Epidermal melanocyte (primary cell): ENCODE measurements around the gene CLIP3.
"Not testable (repeated sequence)": the region's sequence is repeated elsewhere in the genome, so short reads cannot be mapped to it uniquely, and the experiment has no call there.

Source experiments
- DNase-seq: peaks from one replicate; pipeline ENCODE4 v3.0.0; 2011; ENCODE audit warnings: low spot score; ENCODE audit not compliant: insufficient read length

CLIP3 gene

GRCh38 chr19:36049080-36049698, 16.5 kb upstream of the CLIP3 start:
- no peak for DNase-seq

GRCh38 chr19:36047835-36048234, 15.2 kb upstream of the CLIP3 start:
- no peak for DNase-seq

- no peak for DNase-seq
These were observed 13.9 kb upstream of the CLIP3 start for GRCh38 chr19:36046443-36047050.

- DNase-seq: no peak
These were observed 11.3 kb upstream of the CLIP3 start for GRCh38 chr19:36043952-36044351.

GRCh38 chr19:36041831-36042230, 9.2 kb upstream of the CLIP3 start:
- DNase-seq: no peak

- DNase-seq: not testable (repeated sequence)
These were observed 8.4 kb upstream of the CLIP3 start for GRCh38 chr19:36041092-36041491.

GRCh38 chr19:36040495-36040894, 7.8 kb upstream of the CLIP3 start:
- DNase-seq: no peak

- no peak for DNase-seq
These were observed 1.4 kb downstream of the CLIP3 start for GRCh38 chr19:36031308-36031707.

- DNase-seq: no peak
These were observed 2.2 kb downstream of the CLIP3 start for GRCh38 chr19:36030264-36031148.

GRCh38 chr19:36028313-36029041, 4.2 kb downstream of the CLIP3 start:
- DNase-seq: no peak

- no peak for DNase-seq
These were observed 5.0 kb downstream of the CLIP3 start for GRCh38 chr19:36027696-36028095.

GRCh38 chr19:36026091-36026876, 6.4 kb downstream of the CLIP3 start:
- DNase-seq: no peak

- DNase-seq: no peak
These were observed 7.1 kb downstream of the CLIP3 start for GRCh38 chr19:36025541-36025940.

GRCh38 chr19:36023432-36023831, 9.2 kb downstream of the CLIP3 start:
- DNase-seq: no peak

- DNase-seq: no peak
These were observed 13.5 kb downstream of the CLIP3 start for GRCh38 chr19:36019061-36019670.

- peak; percentile 100 for DNase-seq
These were observed 18.4 kb downstream of the CLIP3 start, which contains the start of gene ALKBH6 for GRCh38 chr19:36014012-36014924. TSS of gene ALKBH6 (minus strand) at chr19:36014213. CDS start at chr19:36013397, 816 bp downstream.

- DNase-seq: no peak
These were observed 19.2 kb downstream of the CLIP3 start for GRCh38 chr19:36013280-36014011.

- no peak for DNase-seq
These were observed 22.3 kb downstream of the CLIP3 start for GRCh38 chr19:36010402-36010801.
